Retina (tissue), 1 donor: Measurements from ENCODE around the gene EHMT2.

Experiments used
- DNase-seq: peaks from one replicate; pipeline ENCODE4 v3.0.0-alpha.2; 2016

Gene EHMT2

DNA sequence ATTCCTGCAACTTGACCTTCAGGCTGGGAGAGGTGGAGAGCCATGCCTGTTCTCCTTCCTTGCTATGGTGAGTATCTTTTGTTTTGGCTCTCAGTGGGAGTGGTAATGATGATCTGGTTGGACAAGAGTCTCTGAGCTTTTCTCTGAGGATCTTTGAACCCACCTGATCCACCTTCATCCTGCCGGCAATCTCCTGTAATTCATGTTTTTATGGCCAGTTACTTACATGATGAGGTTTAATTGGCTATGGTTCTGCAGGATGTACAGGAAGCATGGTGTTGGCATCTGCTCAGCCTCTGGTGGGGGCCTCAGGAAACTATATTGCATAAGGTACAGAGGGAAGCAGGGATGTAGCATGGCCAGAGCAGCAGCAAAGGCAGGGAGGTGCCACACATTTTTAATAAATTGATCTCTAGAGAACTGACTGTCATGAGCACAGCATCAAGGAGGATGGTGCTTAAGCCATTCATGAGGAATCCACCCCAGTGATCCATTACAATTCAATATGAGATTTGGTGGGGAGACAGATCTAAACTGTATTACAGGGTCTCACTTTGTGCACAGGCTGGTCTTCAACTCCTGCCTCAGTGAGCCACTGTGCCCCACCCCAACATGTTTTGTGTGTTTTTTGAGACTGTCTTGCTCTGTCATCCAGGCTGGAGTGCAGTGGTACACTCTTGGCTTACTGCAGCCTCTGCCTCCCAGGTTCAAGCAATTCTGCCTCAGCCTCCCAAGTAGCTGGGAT lies 60.0 kb downstream of the EHMT2 start:
- no peak for DNase-seq

DNA sequence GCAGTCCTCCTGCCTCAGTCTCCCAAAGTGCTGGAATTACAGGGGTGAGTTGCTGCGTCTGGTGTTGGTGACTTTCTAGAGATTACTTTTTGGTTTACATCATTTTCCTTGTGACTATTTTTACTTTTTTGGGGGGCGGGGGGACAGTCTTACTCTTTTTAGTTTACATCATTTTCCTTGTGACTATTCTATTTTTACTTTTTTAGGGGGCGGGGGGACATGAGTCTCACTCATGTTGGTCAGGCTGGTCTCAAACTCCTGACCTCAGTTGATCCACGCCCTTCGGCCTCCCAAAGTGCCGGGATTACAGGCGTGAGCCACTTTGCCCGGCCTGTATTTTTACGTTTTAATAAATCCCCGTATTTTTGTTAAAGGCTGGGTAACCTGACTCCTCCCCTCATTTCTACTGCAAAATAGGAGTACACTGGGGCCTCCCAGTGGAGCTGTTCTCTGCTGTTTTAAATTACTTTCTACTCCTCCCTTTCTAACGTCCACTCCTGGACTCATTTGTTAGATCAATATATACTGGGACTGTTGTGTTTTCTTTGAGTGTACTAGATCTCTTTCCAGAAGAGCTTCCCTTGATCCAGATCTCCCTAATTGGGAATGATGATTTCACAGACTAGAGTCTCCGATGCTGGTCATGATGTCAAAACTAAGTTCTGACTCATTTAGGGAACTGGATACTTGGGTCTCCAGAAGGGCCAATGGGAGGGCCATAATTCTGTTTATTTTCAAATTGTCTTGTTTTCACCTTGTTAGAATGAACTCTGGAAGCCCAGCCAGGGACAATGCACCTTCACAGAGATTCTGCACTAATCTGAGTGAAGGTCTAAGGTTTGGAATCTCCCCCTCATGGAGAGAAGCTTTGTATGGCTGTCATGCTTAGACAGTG lies 60.8 kb downstream of the EHMT2 start:
- no peak for DNase-seq

DNA sequence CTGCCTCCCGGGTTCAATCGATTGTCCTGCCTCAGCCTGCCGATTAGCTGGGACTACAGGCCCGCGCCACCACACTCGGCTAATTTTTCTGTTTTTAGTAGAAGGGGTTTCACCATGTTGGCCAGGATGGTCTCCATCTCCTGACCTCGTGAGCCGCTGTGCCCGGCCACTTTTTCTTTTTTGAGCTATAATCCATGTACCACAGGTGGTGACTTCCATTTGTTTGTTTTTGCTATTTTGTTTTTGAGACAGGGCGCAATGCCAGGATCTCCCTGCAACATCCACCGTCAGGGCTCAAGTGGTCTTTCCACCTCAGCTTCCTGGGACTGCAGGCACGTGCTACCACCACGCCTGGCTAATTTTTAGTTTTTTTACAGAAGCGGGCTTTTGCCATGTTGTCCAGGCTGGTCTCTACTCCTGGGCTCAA lies 61.4 kb downstream of the EHMT2 start:
- no peak for DNase-seq

DNA sequence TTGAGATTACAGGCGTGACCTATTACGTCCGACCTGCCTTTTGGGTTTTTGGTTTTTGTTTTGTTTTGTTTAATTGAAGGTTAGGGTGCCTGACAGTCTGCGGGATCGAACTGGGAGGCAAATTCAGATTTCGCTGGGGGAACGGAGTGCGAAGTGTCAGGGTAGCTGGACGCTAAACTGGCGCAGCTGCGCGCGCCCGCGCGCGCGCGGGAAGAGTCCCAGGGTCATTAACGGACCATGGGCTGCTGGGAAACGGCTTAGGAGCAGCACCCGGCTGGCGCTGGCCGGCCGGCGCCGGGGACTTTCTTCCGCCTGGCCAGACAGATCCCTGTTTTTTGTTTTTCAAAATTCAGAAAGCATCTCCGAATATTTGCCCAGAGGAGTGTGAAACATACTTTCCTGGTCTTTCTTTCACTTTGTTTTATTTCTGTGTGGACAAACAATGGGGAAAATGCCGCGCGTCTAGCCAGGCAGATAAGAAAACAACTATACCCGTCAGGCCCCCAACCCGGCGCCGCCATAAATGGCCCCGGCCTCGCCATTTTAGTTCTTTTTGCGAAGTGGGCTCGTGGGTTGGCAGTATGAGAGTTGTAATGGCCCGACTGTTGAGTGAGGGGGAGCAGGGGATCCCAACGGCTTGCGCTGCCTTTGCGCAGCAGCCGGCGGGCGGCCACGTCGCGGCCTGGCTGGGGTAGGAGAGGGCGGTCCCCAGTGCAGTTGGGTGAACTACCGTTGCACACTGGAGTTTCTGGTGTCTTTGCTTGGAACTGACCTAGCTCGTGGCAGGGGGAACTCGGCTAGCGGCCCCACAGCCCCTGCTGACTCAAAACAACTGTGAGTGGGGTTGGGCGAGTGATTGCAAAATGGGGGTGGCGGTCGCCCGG lies 62.9 kb downstream of the EHMT2 start:
- DNase-seq, result peak; percentile 99

DNA sequence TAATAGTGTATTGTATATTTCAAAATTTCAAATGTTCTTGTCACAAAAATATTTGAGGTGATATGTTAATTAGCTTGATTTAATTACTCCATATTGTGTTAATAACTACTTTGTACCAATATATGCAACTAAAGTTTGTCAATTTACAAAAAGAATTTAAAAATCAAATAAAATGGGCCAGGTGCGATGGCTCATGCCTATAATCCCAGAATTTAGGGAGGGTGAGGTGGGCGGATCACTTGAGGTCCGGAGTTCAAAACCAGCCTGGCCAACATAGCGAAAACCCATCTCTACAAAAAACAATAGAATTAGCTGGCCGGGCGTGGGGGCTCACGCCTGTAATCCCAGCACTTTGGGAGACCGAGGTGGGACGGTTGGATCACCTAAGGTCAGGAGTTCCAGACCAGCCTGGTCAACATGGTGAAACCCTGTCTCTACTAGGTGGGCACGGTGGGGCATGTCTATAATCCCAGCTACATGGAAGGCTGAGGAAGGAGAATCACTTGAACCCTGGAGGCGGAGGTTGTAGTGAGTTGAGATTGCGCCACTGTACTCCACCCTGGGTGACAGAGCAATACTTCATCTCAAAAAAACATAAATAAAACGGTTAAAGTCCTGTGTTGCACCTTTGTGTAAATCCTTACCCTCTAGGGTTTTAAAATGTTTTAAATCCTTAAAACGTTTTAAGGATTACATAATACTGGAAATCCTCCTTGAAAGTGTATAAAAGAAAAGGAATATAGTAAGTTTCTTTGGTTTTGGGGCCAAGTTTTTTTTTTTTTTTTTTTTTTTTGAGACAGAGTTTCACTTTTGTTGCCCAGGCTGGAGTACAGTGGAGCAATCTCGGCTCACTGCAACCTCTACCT lies 65.9 kb downstream of the EHMT2 start:
- DNase-seq, result no peak

DNA sequence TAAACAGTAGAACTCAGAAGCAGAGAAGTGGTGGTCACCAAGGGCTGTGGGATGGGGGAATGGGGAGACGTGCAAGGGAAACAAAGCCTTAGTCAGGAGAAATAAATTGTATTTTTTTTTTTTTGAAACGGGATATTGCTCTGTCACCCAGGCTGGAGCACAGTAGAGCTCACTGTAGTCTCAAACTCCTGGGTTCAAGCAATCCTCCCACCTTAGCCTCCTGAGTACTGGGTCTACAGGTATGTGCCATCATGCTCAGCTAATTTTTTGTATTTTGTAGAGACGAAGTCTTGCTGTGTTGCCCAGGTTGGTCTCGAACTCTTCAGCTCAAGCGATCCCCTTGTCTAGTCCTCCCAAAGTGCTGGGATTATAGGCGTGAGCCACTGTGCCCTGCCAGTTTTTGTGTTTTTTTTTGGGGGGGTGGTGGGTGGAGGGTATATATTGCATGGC lies 66.6 kb downstream of the EHMT2 start:
- no peak for DNase-seq
